Nephron progenitor cell (in vitro differentiated cells): ENCODE results near the gene TEX2.

Source experiments
- DNase-seq: peaks from one replicate; pipeline ENCODE4 v3.0.0; 2021
- H3K27ac Mint-ChIP-seq: 2 replicates; pipeline ENCODE4 v1.8.0; 2021; ENCODE audit warnings: mild to moderate bottlenecking, moderate library complexity, mixed read lengths
- H3K27me3 Mint-ChIP-seq: 2 replicates; pipeline ENCODE4 v1.8.0; 2021; ENCODE audit warnings: mild to moderate bottlenecking, low read depth, mixed read lengths; ENCODE audit not compliant: poor library complexity
- H3K36me3 Mint-ChIP-seq: 2 replicates; pipeline ENCODE4 v1.8.0; 2021; ENCODE audit warnings: low read depth, mixed read lengths
- H3K4me1 Mint-ChIP-seq: 2 replicates; pipeline ENCODE4 v1.8.0; 2021; ENCODE audit warnings: mixed read lengths
- H3K4me3 Mint-ChIP-seq: 2 replicates; pipeline ENCODE4 v1.8.0; 2021; ENCODE audit warnings: mild to moderate bottlenecking, moderate library complexity, mixed read lengths
- H3K9me3 Mint-ChIP-seq: 2 replicates; pipeline ENCODE4 v1.8.0; 2021; ENCODE audit warnings: mild to moderate bottlenecking, moderate library complexity, mixed read lengths
- CTCF ChIP-seq: fragments of 200-600 bp; sonication (generic); IDR thresholded peaks from 2 replicates; pipeline ENCODE4 v1.5.0; 2021; ENCODE audit warnings: antibody characterized with exemption

The TEX2 gene

GRCh38 chr17:64129515-64129764 lies 133.6 kb downstream of the TEX2 start:
- H3K27me3 Mint-ChIP-seq, result peaks cover 21% of the 10 kb centered on the region
- no peaks in the 10 kb centered on the region for H3K9me3 Mint-ChIP-seq
- H3K4me3 Mint-ChIP-seq, result peak overlapping the region; percentile 88
- H3K36me3 Mint-ChIP-seq, result peaks cover 2% of the 10 kb centered on the region
- DNase-seq, result no peak
- peaks cover 40% of the 10 kb centered on the region for H3K4me1 Mint-ChIP-seq
- no peak overlapping the region for H3K27ac Mint-ChIP-seq
- no peak for TF ChIP-seq CTCF

- no peak for DNase-seq
- H3K9me3 Mint-ChIP-seq, result peaks cover 1% of the 10 kb centered on the region
- peaks cover 40% of the 10 kb centered on the region for H3K4me1 Mint-ChIP-seq
- H3K4me3 Mint-ChIP-seq, result peak overlapping the region; percentile 88
- no peak for TF ChIP-seq CTCF
- H3K27ac Mint-ChIP-seq, result peak overlapping the region; percentile 64
- peaks cover 20% of the 10 kb centered on the region for H3K27me3 Mint-ChIP-seq
- H3K36me3 Mint-ChIP-seq, result peaks cover 5% of the 10 kb centered on the region
These were observed 134.1 kb downstream of the TEX2 start for GRCh38 chr17:64128787-64129514.

- DNase-seq, result no peak
- peaks cover 8% of the 10 kb centered on the region for H3K36me3 Mint-ChIP-seq
- H3K27ac Mint-ChIP-seq, result no peak overlapping the region
- H3K9me3 Mint-ChIP-seq, result peaks cover 4% of the 10 kb centered on the region
- peaks cover 19% of the 10 kb centered on the region for H3K27me3 Mint-ChIP-seq
- peaks cover 34% of the 10 kb centered on the region for H3K4me1 Mint-ChIP-seq
- no peak for TF ChIP-seq CTCF
- H3K4me3 Mint-ChIP-seq, result no peak overlapping the region
These were observed 136.1 kb downstream of the TEX2 start for GRCh38 chr17:64126918-64127317.

- TF ChIP-seq CTCF, result no peak
- H3K9me3 Mint-ChIP-seq, result peaks cover 4% of the 10 kb centered on the region
- peaks cover 19% of the 10 kb centered on the region for H3K27me3 Mint-ChIP-seq
- DNase-seq, result no peak
- H3K4me1 Mint-ChIP-seq, result peaks cover 24% of the 10 kb centered on the region
- no peak overlapping the region for H3K27ac Mint-ChIP-seq
- H3K36me3 Mint-ChIP-seq, result peaks cover 8% of the 10 kb centered on the region
- no peak overlapping the region for H3K4me3 Mint-ChIP-seq
These were observed 137.1 kb downstream of the TEX2 start for GRCh38 chr17:64125937-64126336.

- peaks cover 14% of the 10 kb centered on the region for H3K27me3 Mint-ChIP-seq
- H3K4me3 Mint-ChIP-seq, result no peak overlapping the region
- H3K27ac Mint-ChIP-seq, result peak overlapping the region; percentile 26
These were observed 138.5 kb downstream of the TEX2 start for GRCh38 chr17:64124609-64125008.

More at GRCh38 chr17:64124609-64125008, 138.5 kb downstream of the TEX2 start:
- Mint-ChIP-seq H3K36me3 (peaks cover 8% of the 10 kb centered on the region), H3K9me3 (peaks cover 4% of the 10 kb centered on the region), H3K4me1 (peaks cover 16% of the 10 kb centered on the region)
- DNase-seq, result no peak
- no peak for TF ChIP-seq CTCF
